ENCODE data around the gene ARF6. TPM values are rescaled to one million over a fixed set of nuclear protein-coding genes. Genes with fewer than 3 reads are reported as not detected.
A peak's percentile ranks its signal among the peaks of the same experiment; 100 is the strongest.

ARF6 gene
- total and polyA plus RNA-seq, 10 of the 15 experiments (the other 5 are each of a cell fraction or from before 2014, with no cell fraction given), result 46.8 to 128 (median 71.9) TPM

- TF ChIP-seq EP300 (IDR thresholded peaks at IDR 0.05; ENCODE audit: borderline replicate concordance in 1 of 2, control insufficient read depth in 1 of 2, low read depth in 2 of 2, low read length in 2 of 2) (no peak), KLF5 (IDR thresholded peaks at IDR 0.05; ENCODE audit: partially characterized antibody) (no peak), GABPA (IDR thresholded peaks at IDR 0.05; ENCODE audit: low read depth) (peak; percentile 75)
These were observed at the start of gene ARF6 (continued) for GRCh38 chr14:49892636-49893308.

GRCh38 chr14:49849213-49849847, 43.6 kb upstream of the ARF6 start:
- no TSS peak for BruUV-seq (replicated peaks)
- WGBS (ENCODE audit: insufficient coverage, insufficient replicate concordance, low lambda C conversion rate, missing lambda C conversion rate), result 100% methylated on average over 1 of the region's 1 CpG
- H2AFZ ChIP-seq (ENCODE audit: control insufficient read depth, low read depth, low read length), result no peak overlapping the region
- no peaks in the 10 kb centered on the region for H3K4me1 ChIP-seq (ENCODE audit: control insufficient read depth, insufficient read depth, low read length)
- ATAC-seq (no peak), FAIRE-seq (no peak), DNase-seq (ENCODE audit: low read depth, low spot score) (no peak)
- H3K79me2 ChIP-seq (ENCODE audit: control insufficient read depth, insufficient read depth, low read length), result peaks cover 35% of the 10 kb centered on the region
- ChIA-PET POLR2A (interaction anchor here (0.9 to 1.1 kb wide), 2 partner anchors 253 to 267 kb away, joined by 3 read pairs; partner anchors contain the start of gene VCPKMT), SMC1A (ENCODE audit: uncharacterized antibody, unreplicated experiment) (interaction anchor here (0.6 to 1.3 kb wide), 6 partner anchors 7 to 388 kb away, joined by 3 read pairs; no protein-coding TSS in a partner anchor), CTCF (interaction anchor here (0.7 to 10.5 kb wide), 3 partner anchors 16 to 388 kb away, joined by 3 to 196 read pairs (median 9); no protein-coding TSS in a partner anchor), RAD21 (ENCODE audit: unreplicated experiment) (interaction anchor here (1.0 kb wide), 1 partner anchor 13 kb away, joined by 3 read pairs; no protein-coding TSS in a partner anchor)
- H3K4me3 ChIP-seq, result no peak overlapping the region
- H3K9me3 ChIP-seq (replicated peaks; ENCODE audit: control insufficient read depth, insufficient read depth, low read length), result no peaks in the 10 kb centered on the region
- TF ChIP-seq SPI1 (IDR thresholded peaks at IDR 0.05; ENCODE audit: borderline replicate concordance, insufficient read depth, low read depth, low read length), result 0 out of 2 replicates have a peak, but pooled peaks have one; percentile 25
- no peak for TF ChIP-seq KLF5 (IDR thresholded peaks at IDR 0.05; ENCODE audit: partially characterized antibody)
- no peak for TF ChIP-seq NBN (IDR thresholded peaks at IDR 0.05)
- no peak overlapping the region for H3K4me2 ChIP-seq (ENCODE audit: control insufficient read depth, insufficient read depth)
- no peak overlapping the region for H3K27ac ChIP-seq (ENCODE audit: control insufficient read depth, insufficient read depth)
- H4K20me1 ChIP-seq (ENCODE audit: control insufficient read depth, insufficient read depth), result no peaks in the 10 kb centered on the region
- H3K9ac ChIP-seq (ENCODE audit: control insufficient read depth, insufficient read depth, low read length), result no peak overlapping the region
- in situ Hi-C loops (cut with MboI) (no loop called here), intact Hi-C loops (cut with micrococcal nuclease; ENCODE audit: unreplicated experiment) (no loop called here)
- H3K36me3 ChIP-seq (ENCODE audit: control insufficient read depth in 2 of 2, insufficient read depth in 2 of 2, low read length in 1 of 2), result peaks cover 0 to 18% of the 10 kb centered on the region in 2 experiments; a peak in 3 of 4 replicates
- H3K27me3 ChIP-seq (replicated peaks in 1 of 2; ENCODE audit: control insufficient read depth in 2 of 2, insufficient read depth in 2 of 2, low read length in 1 of 2), result no peaks in the 10 kb centered on the region
